T-helper 1 cell treated with Interleukin-12 subunit alpha and Interleukin-12 subunit beta and Interleukin-4 antibody, amounts not matched to agents 30 ng/mL and 1 ng/mL, for 36 hours (primary cell): Measurements from ENCODE around the gene RTF2. TPM values are rescaled to one million over a fixed set of nuclear protein-coding genes. Genes with fewer than 3 reads are reported as not detected.
"Not testable (repeated sequence)": the region's sequence is repeated elsewhere in the genome, so short reads cannot be mapped to it uniquely, and the experiment has no call there.

Source experiments
- intact Hi-C: fragments of 100-400 bp; cut with micrococcal nuclease; formaldehyde crosslinking; loops from one replicate; pipeline ENCODE4 v1.15.1; 2024
- total RNA-seq: library from RNA; stranded (reverse); gene quantifications from 2 replicates; pipeline ENCODE4 v1.2.3, GENCODE V29; 2022

RTF2 gene
- total RNA-seq, 1 donor from 2014 or later = 131 TPM

- intact Hi-C loops = loop anchor here (2.0 to 5.0 kb wide), 3 partner anchors 882 to 1838 kb away; partner anchors contain the start of genes RAB22A, RAE1 and RBM38
Observed at GRCh38 chr20:56469077-56469449, 636 bp downstream of the RTF2 start.

GRCh38 chr20:56483970-56484369, 15.5 kb downstream of the RTF2 start:
- intact Hi-C loops = no loop called here

GRCh38 chr20:56487216-56487615, 18.8 kb downstream of the RTF2 start:
- intact Hi-C loops = no loop called here

- intact Hi-C loops = no loop called here
Observed at GRCh38 chr20:56488566-56488965, 20.1 kb downstream of the RTF2 start.

GRCh38 chr20:56501116-56501515, 32.7 kb downstream of the RTF2 start:
- intact Hi-C loops = no loop called here

GRCh38 chr20:56503916-56504315, 35.5 kb downstream of the RTF2 start:
- intact Hi-C loops = loop anchor here (1.0 kb wide), 1 partner anchor 104 kb away; no protein-coding TSS in a partner anchor

GRCh38 chr20:56504373-56505005, 36.1 kb downstream of the RTF2 start:
- intact Hi-C loops = loop anchor here (1.0 kb wide), 1 partner anchor 104 kb away; no protein-coding TSS in a partner anchor

GRCh38 chr20:56506103-56506502, 37.7 kb downstream of the RTF2 start:
- intact Hi-C loops = no loop called here

- intact Hi-C loops = no loop called here
Observed at GRCh38 chr20:56511926-56512325, 43.5 kb downstream of the RTF2 start.

GRCh38 chr20:56513161-56514150, 45.0 kb downstream of the RTF2 start:
- intact Hi-C loops = no loop called here

GRCh38 chr20:56516631-56517030, 48.2 kb downstream of the RTF2 start:
- intact Hi-C loops = loop anchor here (1.0 to 5.0 kb wide), 3 partner anchors 116 to 269 kb away; partner anchors contain the start of genes AURKA, CSTF1 and MC3R

- intact Hi-C loops = loop anchor here (5.0 kb wide), 1 partner anchor 270 kb away; the partner anchor contains the start of gene MC3R
Observed at GRCh38 chr20:56517211-56517610, 48.8 kb downstream of the RTF2 start.

GRCh38 chr20:56517641-56518040, 49.2 kb downstream of the RTF2 start:
- intact Hi-C loops = loop anchor here (5.0 kb wide), 1 partner anchor 270 kb away; the partner anchor contains the start of gene MC3R

GRCh38 chr20:56518126-56518525, 49.7 kb downstream of the RTF2 start:
- intact Hi-C loops = loop anchor here (5.0 kb wide), 1 partner anchor 271 kb away; the partner anchor contains the start of gene MC3R

GRCh38 chr20:56518721-56519398, 50.4 kb downstream of the RTF2 start:
- intact Hi-C loops = loop anchor here (5.0 kb wide), 1 partner anchor 272 kb away; the partner anchor contains the start of gene MC3R

- intact Hi-C loops = loop anchor here (5.0 kb wide), 1 partner anchor 272 kb away; the partner anchor contains the start of gene MC3R
Observed at GRCh38 chr20:56519551-56519950, 51.1 kb downstream of the RTF2 start.

GRCh38 chr20:56520180-56520579, 51.8 kb downstream of the RTF2 start:
- intact Hi-C loops = no loop called here

- intact Hi-C loops = not testable (repeated sequence)
Observed at GRCh38 chr20:56520746-56521354, 52.4 kb downstream of the RTF2 start.

- intact Hi-C loops = no loop called here
Observed at GRCh38 chr20:56522311-56522710, 53.9 kb downstream of the RTF2 start.

- intact Hi-C loops = not testable (repeated sequence)
Observed at GRCh38 chr20:56524444-56524843, 56.0 kb downstream of the RTF2 start, which contains the start of gene FAM209A. Gene FAM209A (plus strand): TSS chr20:56524744. CDS start chr20:56524809, 65 bp downstream.
